GM18502 (cell line): ENCODE measurements around the gene KCP.
A peak's percentile ranks its signal among the peaks of the same experiment; 100 is the strongest.
"Not testable (repeated sequence)": the region's sequence is repeated elsewhere in the genome, so short reads cannot be mapped to it uniquely, and the experiment has no call there.

Experiments
- ATAC-seq: cut with Tn5 transposase; IDR thresholded peaks from one replicate; pipeline ENCODE4 v1.9.1; 2021; ENCODE audit warnings: mild to moderate bottlenecking; ENCODE audit not compliant: unreplicated experiment, poor library complexity

The KCP gene

DNA sequence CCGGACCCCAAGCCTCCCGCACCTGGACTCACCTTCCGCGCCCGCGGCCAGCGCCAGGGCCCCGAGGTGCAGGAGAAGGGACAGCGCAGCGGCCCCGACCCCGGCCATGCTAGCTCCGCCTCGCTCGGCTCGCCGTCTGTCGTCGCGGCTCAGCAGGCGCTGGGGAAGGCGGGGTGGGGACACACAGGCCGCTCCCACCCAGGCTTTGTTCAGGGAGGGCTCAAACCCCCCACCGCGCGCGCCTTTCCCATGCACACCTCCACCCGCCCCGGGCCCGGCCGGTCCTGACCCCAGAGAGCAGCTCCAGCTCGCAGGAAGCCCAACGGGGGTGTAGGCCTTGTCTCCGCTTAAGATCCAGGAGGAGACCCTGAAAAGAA is at the start of gene KCP:
Gene KCP, minus strand, starts transcription at position 141 of the 377 bp plus-strand sequence. Its CDS starts 33 bp downstream, at position 108.
- no peak for ATAC-seq

DNA sequence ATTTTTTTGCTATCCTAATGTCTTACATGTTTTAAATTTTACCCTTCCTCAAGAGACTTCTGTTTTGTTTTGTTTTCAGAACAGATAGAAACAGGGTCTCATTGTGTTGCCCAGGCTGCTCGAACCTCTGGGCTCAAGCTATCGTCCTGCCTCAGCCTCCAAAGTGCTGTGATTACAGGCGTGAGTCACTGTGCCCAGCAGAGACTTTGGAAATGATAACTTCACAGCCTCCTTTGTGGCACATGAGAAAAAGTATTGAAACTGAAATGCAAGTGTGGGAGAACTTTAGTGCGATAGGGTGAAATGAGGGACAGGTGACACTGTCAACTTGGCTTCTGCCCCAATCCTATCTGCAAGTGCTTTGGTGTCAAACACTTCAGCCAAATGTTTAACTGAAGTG is 48.8 kb upstream of the KCP start:
- no peak for ATAC-seq

DNA sequence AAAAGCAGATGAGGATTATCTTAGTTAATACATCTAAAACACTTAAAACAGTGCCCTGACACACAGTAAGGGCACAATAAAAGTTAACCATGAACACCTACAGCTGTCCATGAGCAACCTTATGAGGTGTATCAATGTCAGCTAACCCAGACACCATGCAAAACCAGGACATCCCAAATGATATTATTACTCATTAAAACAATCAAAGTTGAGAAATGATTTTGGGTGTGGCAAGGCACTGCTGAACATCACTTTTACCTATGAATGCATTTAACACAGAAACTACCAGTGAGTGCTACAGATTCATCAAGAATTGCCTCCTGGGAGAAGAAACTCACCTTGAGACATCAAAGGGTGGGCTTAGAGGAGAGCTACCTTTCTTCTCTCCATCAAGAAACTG is 45.5 kb upstream of the KCP start:
- no peak for ATAC-seq

DNA sequence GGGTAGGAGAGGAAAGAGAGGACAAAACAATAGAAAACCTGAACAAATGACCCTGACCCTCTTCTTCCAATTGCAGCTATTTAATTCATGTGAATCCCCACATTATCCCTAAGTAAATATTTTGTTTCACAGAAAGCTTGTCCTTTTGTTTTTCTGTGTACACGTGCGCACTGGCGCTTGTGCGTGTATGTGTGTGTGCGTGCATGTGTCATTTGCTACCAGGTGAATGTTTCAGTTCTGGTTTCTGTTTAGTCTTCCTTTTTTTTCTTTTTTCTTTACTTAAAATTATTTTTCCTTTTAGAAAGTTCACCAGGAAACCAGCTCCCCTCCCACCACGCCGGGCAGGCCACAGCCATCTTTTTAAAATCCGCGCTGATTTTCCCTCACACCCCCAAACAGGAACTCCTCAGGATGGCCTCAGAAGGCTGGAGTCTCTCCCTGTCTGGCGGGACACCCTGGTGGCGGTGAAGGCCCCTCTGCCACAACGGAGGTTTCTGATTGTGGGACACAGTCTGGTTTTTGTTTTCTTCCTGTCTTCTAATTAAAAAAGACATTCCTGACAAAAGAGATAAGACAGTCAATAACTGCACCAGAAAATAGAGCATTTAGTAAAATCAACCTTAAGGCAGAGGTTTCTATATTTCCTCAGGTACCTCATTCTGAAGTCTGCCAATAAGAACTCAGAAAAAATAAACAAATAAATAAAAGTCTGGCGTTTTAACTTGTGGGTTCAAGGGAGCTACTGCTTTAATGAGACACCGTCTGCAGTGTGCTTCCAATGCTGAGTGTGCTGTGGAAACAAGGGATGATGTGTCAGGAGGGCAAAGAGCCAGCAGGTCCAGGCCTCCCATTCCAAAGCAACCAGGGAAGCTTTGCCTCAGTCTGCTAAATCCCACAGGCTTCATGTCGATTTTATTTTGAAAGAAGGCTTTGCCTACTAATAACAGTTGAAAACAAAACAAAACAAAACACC is 44.6 kb upstream of the KCP start:
- ATAC-seq = peak; percentile 72

DNA sequence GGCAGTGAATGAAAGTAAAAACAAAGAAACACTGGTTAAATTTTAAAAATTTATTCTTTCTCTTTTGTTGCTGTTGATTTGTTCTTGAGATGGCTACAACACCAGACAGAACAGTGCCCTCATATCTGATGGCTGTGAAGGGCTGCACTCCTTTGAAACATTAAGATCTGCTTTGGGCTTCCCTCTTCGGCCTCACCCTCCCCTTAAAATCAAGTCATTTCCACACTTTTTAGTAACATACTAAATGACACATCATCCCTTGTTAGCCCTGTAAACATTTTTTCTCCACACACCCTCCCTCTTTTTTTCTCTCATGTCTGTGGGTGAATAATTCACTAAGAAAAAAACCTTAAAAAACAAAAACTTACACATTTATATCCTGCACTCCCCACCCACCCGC is 43.6 kb upstream of the KCP start:
- no peak for ATAC-seq

DNA sequence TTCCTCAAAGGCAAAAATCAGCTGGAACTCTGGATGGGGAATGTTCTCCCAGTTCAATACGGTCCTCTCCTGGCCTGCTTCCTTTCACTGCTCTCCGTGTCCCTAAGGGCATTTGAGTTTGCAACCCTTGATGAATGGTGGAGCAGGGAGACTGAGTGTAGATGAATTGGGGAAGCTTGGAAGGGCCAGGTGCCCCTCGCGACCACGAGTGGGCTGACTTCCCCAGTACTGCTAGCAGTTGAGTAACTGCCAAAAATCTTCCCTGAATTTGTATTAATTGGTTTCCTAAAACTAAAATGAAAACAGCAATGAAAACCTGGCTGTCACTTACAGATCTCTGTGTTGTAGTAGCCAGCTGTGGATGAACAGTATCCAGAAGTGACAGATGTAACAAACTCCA is 40.8 kb upstream of the KCP start:
- ATAC-seq = no peak

DNA sequence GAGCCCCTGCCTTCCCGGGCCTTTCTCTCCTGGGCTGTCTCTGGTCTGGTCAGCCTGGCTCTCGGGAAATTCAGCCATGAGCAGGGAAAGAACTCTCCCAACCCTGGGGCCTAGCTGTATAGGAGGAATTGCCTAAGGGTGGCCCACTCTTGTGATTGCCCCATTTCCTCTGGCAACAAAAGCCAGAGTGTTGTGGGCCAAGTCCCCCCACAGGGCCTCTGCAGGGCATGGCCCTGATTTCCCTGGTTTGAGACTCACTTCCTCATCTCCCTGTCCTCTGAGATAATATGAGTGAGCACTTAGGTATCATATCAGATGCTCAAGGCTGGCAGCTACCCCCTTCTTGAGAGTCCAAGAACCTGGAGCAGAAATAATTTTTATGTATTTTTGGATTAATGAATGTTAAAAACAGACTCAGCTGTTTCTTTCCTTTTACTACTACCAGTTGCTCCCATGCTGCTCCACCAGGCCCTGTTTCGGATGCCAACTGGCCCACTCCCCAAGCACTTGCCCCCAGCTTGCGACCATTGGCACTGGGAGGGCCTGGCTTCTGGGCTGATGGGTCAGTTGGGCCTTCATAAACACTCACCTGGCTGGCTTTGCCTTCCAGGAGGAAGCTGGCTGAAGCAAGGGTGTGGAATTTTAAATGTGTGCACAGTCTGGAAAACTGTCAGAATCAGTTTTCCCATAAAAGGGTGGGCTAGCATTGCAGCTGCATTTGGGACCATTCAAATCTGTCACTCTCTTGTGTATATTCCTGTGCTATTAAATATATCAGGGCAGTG is 38.7 kb upstream of the KCP start:
- no peak for ATAC-seq

DNA sequence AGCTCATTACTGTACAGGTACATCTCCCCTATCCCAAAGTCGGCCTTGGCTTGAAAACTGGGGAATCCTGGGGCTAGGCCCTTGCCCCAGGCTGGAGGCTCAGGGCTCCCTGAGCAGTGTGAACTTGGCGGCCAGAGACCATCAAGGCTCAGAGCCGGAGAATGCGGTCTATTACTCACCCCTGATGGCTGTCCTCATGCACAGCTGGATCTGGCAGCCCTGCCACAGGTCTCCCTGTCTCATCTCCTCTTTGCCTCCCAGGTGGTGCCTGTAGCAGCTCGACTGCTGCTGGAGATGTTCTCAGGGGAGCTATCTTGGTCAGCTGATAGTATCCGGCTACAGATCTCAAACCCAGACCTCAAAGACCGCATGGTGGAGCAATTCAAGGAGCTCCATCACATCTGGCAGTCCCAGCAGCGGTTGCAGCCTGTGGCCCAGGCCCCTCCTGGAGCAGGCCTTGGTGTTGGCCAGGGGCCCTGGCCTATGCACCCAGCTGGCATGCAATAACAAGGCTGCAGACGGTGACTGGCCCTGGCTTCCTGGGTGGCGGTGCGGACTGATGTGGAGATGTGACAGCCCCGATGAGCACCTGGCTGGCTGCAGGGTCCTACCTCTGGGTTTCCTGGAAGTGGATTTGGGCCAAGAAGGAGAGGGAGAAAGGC is 37.9 kb upstream of the KCP start:
- ATAC-seq = no peak

DNA sequence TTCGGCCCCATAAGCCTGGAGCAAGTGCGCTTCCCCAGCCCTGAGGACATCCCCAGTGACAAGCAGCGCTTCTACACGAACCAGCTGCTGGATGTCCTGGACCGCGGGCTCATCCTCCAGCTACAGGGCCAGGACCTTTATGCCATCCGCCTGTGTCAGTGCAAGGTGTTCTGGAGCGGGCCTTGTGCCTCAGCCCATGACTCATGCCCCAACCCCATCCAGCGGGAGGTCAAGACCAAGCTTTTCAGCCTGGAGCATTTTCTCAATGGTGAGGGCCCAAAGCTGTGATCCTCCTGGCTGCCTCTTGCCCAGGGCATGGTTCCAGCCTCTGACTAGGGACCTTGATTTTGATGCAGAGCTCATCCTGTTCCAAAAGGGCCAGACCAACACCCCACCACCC is 37.3 kb upstream of the KCP start:
- no peak for ATAC-seq

DNA sequence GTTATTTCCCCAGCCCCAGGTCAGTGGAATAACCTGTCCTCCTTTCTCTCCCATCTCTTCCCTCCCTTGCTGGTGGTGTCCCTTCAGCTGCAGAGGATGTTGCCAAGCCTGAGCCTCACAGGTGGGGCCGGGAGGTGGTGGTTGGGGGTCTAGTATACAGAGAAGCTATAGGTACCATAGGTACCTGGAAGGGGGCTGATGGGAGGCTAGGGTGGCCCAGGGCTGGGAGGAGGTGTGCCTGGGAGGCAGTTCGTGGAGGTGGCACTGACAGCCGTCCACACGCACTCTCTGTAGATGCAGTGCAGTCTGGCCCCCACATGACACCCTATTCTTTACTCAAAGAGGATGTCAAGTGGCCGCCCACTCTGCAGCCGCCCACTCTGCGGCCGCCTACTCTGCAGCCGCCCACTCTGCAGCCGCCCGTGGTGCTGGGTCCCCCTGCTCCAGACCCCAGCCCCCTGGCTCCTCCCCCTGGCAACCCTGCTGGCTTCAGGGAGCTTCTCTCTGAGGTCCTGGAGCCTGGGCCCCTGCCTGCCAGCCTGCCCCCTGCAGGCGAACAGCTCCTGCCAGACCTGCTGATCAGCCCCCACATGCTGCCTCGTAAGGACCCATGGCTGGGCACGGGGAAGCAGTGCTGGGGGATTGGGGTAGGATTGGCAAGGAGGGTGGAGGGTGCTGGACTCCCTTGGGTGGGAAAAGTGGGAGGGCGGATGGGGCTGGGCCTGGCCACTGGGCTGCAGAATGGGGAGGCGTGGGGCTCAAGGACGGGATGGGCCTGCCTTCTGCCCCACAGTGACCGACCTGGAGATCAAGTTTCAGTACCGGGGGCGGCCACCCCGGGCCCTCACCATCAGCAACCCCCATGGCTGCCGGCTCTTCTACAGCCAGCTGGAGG is 36.7 kb upstream of the KCP start:
- ATAC-seq = no peak

DNA sequence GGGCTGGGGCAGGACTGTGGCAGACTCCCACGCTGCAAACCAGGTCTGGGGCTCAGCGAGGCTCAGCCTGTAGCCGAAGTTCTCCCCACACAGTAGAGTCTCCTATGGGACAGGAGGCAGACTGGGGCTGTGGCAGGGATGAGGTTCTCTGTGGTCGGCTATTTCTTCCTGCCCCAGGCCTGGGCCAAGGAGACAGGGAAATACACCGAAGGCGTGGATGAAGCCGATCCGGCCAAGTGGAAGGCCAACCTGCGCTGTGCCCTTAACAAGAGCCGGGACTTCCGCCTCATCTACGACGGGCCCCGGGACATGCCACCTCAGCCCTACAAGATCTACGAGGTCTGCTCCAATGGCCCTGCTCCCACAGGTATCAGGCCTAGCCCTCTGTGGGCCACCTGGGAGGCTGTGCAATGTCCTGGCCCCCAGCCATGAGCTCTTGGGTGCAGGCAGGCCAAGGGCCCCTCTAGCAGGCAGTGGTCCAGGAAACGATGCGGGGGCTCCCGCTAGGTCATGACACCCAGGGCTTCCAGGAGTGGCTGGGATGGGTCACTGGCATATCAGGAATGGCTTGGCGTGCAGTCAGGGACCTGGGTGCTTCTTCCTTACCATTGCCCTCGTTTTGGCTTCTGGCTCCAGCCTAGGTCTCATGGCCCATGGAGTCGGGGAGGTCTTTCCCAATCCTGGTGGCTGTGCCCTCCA is 35.3 kb upstream of the KCP start:
- no peak for ATAC-seq

DNA sequence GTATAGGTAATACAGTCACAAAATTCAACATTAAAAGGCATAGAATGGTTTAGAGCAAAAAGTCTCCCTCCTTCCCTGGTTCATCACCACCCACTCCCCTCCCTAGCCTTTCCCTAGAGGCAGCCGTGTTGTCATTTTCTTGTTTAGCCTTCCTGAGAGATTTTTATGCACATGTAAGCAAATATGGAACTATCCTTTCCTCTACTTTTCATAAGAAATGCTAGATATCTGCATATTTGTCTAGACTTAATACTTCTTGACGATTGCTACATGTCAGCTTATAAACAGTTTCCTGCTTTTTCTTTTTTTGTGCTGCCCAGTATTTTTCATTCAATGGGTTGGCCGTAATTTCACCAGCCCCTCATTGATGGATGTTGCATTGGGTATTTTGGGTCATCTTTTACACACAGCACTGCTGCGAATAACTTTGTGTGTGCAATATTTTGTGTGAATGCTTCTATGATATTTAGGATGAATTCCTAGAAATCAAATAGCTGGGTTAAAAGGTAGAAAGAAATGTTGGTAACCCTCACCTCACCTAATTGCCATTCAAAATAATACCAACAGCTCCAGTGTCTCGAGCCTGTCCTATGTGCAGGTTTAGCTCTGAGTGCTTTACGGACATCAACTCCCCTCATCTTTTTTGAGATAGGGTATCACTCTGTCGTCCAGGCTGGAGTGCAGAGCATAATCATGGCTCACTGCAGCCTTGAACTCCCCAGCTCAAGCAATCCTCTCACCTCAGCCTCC is 34.2 kb upstream of the KCP start:
- no peak for ATAC-seq

DNA sequence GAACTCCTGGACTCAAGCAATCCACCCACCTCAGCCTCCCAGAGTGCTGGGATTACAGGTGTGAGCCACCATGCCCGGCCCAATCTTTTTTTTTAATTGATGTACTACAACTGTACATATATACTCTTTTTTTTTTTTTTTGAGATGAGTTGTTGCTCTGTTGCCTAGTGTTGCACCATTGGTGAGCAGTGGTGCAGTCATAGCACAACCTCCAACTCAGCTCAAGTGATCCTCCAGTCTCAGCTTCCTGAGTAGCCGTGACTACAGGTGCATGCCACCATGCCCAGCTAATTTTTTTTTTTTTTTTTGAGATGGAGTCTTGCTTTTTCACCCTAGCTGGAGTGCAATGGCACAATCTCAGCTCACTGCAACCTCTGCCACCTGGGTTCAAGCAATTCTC is 32.7 kb upstream of the KCP start:
- not testable (repeated sequence) for ATAC-seq

DNA sequence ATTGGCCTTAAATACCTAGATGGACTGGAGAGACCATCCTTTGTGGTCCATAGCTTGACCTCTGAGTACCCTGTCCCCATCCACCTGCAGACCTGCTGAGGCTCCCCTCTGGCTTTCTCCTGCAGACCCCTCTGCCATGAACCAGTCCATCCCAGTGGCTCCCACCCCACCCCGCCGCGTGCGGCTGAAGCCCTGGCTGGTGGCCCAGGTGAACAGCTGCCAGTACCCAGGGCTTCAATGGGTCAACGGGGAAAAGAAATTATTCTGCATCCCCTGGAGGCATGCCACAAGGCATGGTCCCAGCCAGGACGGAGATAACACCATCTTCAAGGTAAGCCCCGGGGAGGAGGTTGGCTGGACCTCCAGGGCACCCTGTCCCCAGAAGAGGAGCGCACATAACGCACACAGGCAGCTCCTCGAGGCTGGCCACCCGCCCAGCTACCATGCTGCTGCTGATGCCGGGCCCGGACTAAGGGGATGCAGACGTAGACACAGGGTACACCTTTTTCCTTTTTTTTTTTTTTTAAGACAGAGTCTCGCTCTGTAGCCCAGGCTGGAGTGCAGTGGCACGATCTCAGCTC is 31.5 kb upstream of the KCP start:
- ATAC-seq = no peak

DNA sequence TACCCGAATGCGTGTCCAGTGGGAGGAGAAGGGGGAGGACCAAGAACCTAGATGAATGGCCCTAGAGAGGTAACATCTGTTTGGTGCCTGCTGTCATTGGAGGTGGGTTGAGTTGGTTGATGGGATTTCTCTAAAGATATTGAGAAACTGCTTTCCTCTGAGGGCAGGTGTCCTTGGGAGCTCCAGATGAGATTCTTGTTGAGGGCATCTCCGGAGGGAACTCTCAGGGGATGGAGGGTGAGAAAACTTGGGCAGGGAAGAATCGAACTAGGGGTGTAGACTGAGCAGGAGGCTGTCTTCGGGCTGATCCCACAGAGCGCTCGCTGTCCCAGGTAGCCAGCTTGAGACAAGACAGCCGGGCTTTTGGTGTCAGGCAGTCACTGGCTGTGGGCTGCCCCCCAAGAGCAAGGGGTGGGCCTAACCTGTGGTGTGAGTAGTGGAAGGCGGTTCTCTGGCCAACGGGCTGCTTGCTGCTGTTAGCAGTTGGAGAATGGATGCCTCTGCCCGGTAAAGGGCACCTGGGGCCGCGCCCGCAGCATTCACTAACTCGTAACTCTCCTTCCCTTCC is 30.9 kb upstream of the KCP start:
- ATAC-seq = no peak

DNA sequence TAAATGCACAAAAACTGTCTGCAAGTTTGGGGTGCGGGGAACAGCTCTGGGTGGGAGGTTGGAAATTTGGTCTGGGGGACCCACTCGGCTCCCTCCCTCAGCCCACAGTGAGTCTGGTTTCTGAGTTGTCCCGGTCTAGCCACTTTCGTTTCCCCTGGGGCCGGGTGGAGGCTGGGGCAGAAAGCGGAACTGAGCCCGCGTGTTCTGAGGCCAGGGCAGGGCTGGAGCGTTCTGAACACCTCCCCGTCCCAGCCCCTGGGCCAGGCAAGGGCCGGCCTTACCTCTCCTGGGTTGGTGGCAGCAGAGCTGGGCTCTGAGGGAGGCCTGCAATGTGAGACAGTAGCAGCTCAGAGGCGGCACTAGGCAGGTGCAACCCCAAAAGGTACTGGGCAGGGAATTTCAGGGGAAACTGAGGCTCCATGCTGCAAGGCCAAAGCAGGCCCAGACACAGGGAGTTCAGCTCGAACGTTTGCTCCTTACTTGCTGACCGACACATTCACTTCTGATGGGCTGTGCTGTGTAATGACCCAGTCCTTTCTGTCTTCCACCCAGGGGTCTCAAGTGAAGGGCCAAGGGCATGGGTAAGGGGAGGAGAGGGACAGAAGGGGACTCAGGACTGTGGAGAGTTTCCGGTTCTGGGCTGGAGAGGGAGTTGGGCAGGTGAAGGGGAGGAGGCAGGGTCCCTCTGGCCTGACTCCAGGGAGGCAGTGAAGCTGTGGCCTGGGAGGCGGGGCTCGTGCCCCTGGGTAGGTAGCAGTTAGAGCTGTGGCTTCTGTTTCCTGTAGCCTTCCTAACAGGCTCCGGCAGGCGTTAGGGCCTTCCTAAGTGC is 30.2 kb upstream of the KCP start:
- ATAC-seq = peak; percentile 63

DNA sequence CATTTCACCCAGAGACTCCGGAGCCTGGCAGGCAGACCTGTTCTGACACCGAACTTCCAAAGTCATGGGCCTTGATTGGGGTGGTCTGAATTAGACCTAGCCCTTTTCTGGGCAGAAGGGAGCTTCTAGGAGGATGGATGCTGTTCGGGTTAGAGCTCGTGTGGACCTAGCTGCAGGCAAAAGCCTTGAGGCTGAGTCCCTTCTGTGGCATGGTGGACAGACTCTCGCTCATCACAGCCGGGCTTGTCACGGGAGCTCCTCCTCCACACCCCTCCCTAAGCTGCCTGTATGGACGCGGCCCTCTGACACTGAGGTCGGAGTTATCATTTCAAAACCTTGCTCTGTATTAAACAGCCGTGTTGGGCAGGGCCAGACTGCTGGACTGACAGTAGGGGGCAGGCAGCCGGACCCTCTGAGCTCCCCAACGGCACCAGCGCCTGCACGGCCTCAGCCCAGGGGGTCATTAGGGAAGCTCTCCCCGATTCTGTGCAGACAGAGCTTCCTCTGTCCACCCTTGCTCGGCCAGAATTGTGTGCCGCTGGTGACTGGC is 29.4 kb upstream of the KCP start:
- ATAC-seq = peak; percentile 19
